Pancreas (tissue), 10 donors: ENCODE results near the gene RXFP2. TPM values are rescaled to one million over a fixed set of nuclear protein-coding genes. Genes with fewer than 3 reads are reported as not detected.

Experiments
- ATAC-seq, 4 donors: fragments of 200-7000 bp; cut with Tn5 transposase; one replicate each; pipeline versions ENCODE4 v1.8.0 to v1.9.1; 2020; ENCODE audit warnings: mild to moderate bottlenecking in 4 of 4, moderate library complexity in 4 of 4
- DNase-seq, 6 donors: peaks; one replicate each; pipeline ENCODE4 v3.0.0-alpha.2; 2020
- FAIRE-seq: peaks from 2 replicates; lab custom pipeline; 2012; peaks lifted over from hg19 to GRCh38; lab: Jason Lieb, UNC
- H3K27ac ChIP-seq, 4 donors: fragments of 200-600 bp; sonication (generic); 1 replicate in 3 of 4; 2 replicates in 1 of 4; pipeline versions ENCODE4 v1.5.0 to v1.8.0; 2020
- H3K27me3 ChIP-seq, 4 donors: fragments of 200-600 bp; one replicate each; pipeline ENCODE4 v1.8.0; 2021
- H3K36me3 ChIP-seq, 3 donors: fragments of 200-600 bp; sonication (generic) in 1 of 3; one replicate each; pipeline versions ENCODE4 v1.5.0 to v1.8.0; 2020 to 2021
- H3K4me1 ChIP-seq, 3 donors: fragments of 200-600 bp; one replicate each; pipeline ENCODE4 v1.8.0; 2021
- H3K4me3 ChIP-seq, 4 donors: fragments of 200-600 bp; sonication (generic) in 2 of 4; one replicate each; pipeline versions ENCODE4 v1.5.0 to v1.8.0; 2020 to 2021
- H3K9me3 ChIP-seq, 4 donors: fragments of 200-600 bp; one replicate each; pipeline ENCODE4 v1.8.0; 2021
- WGBS, 2 donors: extraction: QIAGEN DNeasy Blood & Tissue Kit; methylation state at CpG; one replicate each; pipeline ENCODE4 v1.1.7; 2013; 5-methylcytosine and 5-hydroxymethylcytosine counted together
- intact Hi-C, 3 donors: fragments of 100-400 bp; cut with DNase I; formaldehyde crosslinking; loops; one replicate each; pipeline versions ENCODE4 v1.11.1 to v1.14.2; 2022
- polyA plus RNA-seq, 2 donors: library from polyadenylated mRNA; stranded (reverse); fragments of 200-250 nt; gene quantifications; one replicate each; pipeline ENCODE4 v1.2.3, GENCODE V29; 2013
- total RNA-seq, 6 donors: library from RNA; stranded (reverse); fragmentation: NEBNext Ultra II Directional in 4 of 6; extraction: Animal tissue kit (Norgen Biotek cat#: 25700) in 4 of 6; gene quantifications; one replicate each; pipeline versions ENCODE4 v1.2.1 to v1.2.4, GENCODE V29; 2021 to 2023
- TF ChIP-seq, protein P1 (sequence below), 4 donors: fragments of 200-600 bp; sonication (generic) in 3 of 4; IDR thresholded peaks; one replicate each; pipeline versions ENCODE4 v1.5.0 to v1.8.0; 2021; ENCODE audit warnings: antibody characterized with exemption in 4 of 4
- donor health status: healthy with polysubstance abuse.
- donor health status: DM: no; HTN: no; CAD: no; lungs with moderate emphysema.
- donor health status: DM: no; HTN: no; CAD: no.
- donor health status: control.
- donor health status: control.
- donor health status: Bipolar disorder and iron deficiency.
- donor health status: DM: yes; HTN: yes; CAD: no.
- donor health status: DM: no; HTN: no; CAD: no.
- donor health status: DM: no; HTN: no; CAD: no.
- donor health status: DM: yes; HTN: yes; CAD: no.

The RXFP2 gene
- total and polyA plus RNA-seq, 8 donors = 0.02 TPM; not detected in 7

DNA sequence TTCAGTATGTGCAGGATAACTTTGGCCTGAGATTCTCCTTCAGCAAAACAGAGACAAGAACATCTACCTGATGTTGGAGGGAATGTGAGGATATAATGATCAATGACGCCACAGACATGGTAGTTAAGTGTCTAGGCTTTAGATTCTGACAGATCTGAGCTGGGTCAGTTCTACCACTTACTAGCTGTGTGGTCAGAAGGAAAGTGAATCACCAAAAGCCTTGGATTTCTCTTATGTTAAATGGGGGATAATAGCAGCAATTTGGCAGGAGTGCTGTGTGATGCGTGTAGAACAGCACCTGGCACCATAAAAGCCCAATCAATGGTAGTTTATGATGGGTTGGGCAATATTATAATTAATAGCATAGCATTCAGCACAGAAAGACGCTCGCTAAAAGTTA is 41.7 kb downstream of the RXFP2 start:
- no peaks in the 10 kb centered on the region for H3K4me1 ChIP-seq
- ATAC-seq (no peak), DNase-seq (no peak), FAIRE-seq (no peak)
- H3K27me3 ChIP-seq = no peaks in the 10 kb centered on the region
- no peak overlapping the region for H3K4me3 ChIP-seq
- H3K9me3 ChIP-seq = no peaks in the 10 kb centered on the region
- WGBS, 2 donors = 44% methylated on average over 4 of the region's 4 CpGs
- H3K36me3 ChIP-seq = no peaks in the 10 kb centered on the region
- TF ChIP-seq, protein P1, sequence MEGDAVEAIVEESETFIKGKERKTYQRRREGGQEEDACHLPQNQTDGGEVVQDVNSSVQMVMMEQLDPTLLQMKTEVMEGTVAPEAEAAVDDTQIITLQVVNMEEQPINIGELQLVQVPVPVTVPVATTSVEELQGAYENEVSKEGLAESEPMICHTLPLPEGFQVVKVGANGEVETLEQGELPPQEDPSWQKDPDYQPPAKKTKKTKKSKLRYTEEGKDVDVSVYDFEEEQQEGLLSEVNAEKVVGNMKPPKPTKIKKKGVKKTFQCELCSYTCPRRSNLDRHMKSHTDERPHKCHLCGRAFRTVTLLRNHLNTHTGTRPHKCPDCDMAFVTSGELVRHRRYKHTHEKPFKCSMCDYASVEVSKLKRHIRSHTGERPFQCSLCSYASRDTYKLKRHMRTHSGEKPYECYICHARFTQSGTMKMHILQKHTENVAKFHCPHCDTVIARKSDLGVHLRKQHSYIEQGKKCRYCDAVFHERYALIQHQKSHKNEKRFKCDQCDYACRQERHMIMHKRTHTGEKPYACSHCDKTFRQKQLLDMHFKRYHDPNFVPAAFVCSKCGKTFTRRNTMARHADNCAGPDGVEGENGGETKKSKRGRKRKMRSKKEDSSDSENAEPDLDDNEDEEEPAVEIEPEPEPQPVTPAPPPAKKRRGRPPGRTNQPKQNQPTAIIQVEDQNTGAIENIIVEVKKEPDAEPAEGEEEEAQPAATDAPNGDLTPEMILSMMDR (IDR thresholded peaks at IDR 0.05) = no peak
- no peak overlapping the region for H3K27ac ChIP-seq
- intact Hi-C loops = no loop called here

DNA sequence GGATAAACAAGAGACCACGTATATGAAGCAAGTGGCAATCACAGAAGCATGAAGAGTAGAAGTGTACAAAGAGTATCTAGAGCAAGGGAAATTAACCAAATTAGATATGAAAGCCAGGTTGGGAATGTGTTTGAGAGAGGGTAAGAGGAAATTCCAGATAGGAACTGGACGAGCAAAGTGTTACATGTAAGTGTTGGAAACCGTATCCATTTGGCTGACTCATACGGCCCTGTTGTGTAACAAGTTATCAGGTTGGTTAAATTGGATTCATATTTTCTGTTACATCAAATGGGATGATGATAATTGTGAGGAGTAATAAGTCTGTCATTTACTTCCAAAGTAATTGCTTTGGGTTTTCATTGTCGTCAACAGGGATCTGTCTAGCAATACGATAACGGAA is 46.7 kb downstream of the RXFP2 start:
- H3K36me3 ChIP-seq = no peaks in the 10 kb centered on the region
- intact Hi-C loops = no loop called here
- ATAC-seq (no peak), DNase-seq (no peak), FAIRE-seq (no peak)
- no peaks in the 10 kb centered on the region for H3K27me3 ChIP-seq
- WGBS, 2 donors = 61% methylated on average over 7 of the region's 7 CpGs
- H3K4me3 ChIP-seq = no peak overlapping the region
- TF ChIP-seq, protein P1 (IDR thresholded peaks at IDR 0.05) = no peak
- H3K27ac ChIP-seq = no peak overlapping the region
- H3K9me3 ChIP-seq = no peaks in the 10 kb centered on the region
- no peaks in the 10 kb centered on the region for H3K4me1 ChIP-seq

DNA sequence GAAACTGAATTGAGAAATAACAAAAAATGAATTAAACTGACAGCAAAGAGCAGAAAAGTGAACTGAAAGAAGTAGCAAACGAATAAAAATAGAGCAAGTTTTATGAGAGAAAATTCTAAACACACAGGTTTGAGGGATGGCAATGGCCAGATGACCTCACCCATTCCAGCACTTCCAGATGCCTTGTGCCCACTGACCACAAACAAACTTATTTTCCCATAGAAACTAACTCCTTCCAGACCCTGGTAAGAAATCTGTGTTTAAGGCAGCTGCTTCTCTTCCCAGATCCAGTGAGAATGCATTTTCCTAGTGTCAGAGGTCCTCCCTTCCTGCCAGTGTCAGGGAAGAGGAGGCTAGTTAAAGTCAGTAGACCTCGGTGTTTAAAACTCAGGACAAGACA is 51.7 kb downstream of the RXFP2 start:
- FAIRE-seq = no peak
- ATAC-seq = no peak
- no peaks in the 10 kb centered on the region for H3K27me3 ChIP-seq
- WGBS, 2 donors = 33 to 47% methylated on average over 2 of the region's 2 CpGs
- intact Hi-C loops = no loop called here
- DNase-seq = no peak
- TF ChIP-seq, protein P1 (IDR thresholded peaks at IDR 0.05) = no peak
- H3K4me3 ChIP-seq = no peak overlapping the region
- H3K27ac ChIP-seq = no peak overlapping the region
- no peaks in the 10 kb centered on the region for H3K9me3 ChIP-seq
- H3K4me1 ChIP-seq = no peaks in the 10 kb centered on the region
- no peaks in the 10 kb centered on the region for H3K36me3 ChIP-seq

DNA sequence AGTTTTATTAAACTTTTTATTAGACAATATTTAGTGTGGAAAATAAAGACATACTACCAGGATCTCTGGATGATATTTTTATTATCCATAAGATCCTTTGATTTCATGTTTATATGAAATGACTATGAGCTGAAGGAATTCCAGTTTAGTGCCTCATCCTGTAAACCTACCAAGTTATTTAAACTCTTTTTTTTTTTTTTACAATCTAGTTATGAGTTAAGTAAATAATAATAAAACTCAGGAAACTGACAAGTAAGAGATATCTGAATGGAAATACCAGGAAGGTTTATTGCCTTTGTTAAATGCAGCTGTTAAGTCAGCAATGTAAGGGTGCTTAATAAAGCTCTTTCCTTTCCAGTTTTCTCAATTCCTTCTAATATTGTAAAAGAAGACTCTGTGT is 53.9 kb downstream of the RXFP2 start:
- no peak for ATAC-seq
- no peaks in the 10 kb centered on the region for H3K36me3 ChIP-seq
- H3K27me3 ChIP-seq = no peaks in the 10 kb centered on the region
- intact Hi-C loops = no loop called here
- H3K9me3 ChIP-seq = no peaks in the 10 kb centered on the region
- H3K27ac ChIP-seq = no peak overlapping the region
- peak; percentile 85 for FAIRE-seq
- DNase-seq = no peak
- TF ChIP-seq, protein P1 (IDR thresholded peaks at IDR 0.05) = no peak
- H3K4me1 ChIP-seq = no peaks in the 10 kb centered on the region
- H3K4me3 ChIP-seq = no peak overlapping the region

DNA sequence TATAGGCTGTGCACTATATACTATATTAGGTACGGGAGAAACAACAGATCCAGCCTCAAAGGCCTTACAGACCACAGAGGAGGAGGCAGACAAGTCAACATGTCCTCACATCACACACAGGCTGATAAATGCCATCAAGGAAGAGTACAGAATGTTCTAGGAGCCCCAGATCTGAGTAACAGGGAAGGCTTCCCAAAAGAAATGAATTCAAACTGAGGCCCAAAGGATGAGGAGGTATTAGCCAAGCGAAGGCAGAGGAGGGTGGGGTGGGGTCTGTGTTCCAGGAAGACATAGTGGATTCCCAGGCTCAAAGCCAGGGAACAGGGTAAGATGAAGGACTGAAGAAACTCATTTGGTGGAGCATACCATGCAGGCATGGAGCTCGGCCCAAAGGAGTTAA is 55.1 kb downstream of the RXFP2 start:
- ATAC-seq (no peak), FAIRE-seq (no peak), DNase-seq (no peak)
- no peaks in the 10 kb centered on the region for H3K27me3 ChIP-seq
- H3K4me3 ChIP-seq = no peak overlapping the region
- no peaks in the 10 kb centered on the region for H3K9me3 ChIP-seq
- WGBS, 2 donors = 86 to 93% methylated on average over 3 of the region's 3 CpGs
- no peak overlapping the region for H3K27ac ChIP-seq
- TF ChIP-seq, protein P1 (IDR thresholded peaks at IDR 0.05) = no peak
- intact Hi-C loops = no loop called here
- H3K36me3 ChIP-seq = no peaks in the 10 kb centered on the region
- H3K4me1 ChIP-seq = no peaks in the 10 kb centered on the region
